NCI-H774 (cell line): ENCODE measurements around the gene NPIPB2.
"Not testable (repeated sequence)": the region's sequence is repeated elsewhere in the genome, so short reads cannot be mapped to it uniquely, and the experiment has no call there.

Source experiments
- DNase-seq: peaks from one replicate; lab custom pipeline; 2025; lab: John Stamatoyannopoulos, UW

The NPIPB2 gene

GRCh38 chr16:11941945-11942344, at the start of gene NPIPB2:
TSS of gene NPIPB2 (minus strand) at chr16:11942045. CDS start at chr16:11942045, 0 bp downstream.
- DNase-seq, result not testable (repeated sequence)

- DNase-seq, result no peak
Measured at GRCh38 chr16:11990702-11991390, 49.0 kb upstream of the NPIPB2 start.

- no peak for DNase-seq
Measured at GRCh38 chr16:11988258-11988978, 46.6 kb upstream of the NPIPB2 start.

- no peak for DNase-seq
Measured at GRCh38 chr16:11986521-11987057, 44.7 kb upstream of the NPIPB2 start.

GRCh38 chr16:11985250-11985649, 43.4 kb upstream of the NPIPB2 start:
- DNase-seq, result no peak

GRCh38 chr16:11980136-11980844, 38.4 kb upstream of the NPIPB2 start:
- DNase-seq, result no peak

GRCh38 chr16:11979013-11979672, 37.3 kb upstream of the NPIPB2 start:
- no peak for DNase-seq

GRCh38 chr16:11978080-11978479, 36.2 kb upstream of the NPIPB2 start:
- DNase-seq, result no peak

GRCh38 chr16:11977376-11978041, 35.7 kb upstream of the NPIPB2 start:
- no peak for DNase-seq

- DNase-seq, result no peak
Measured at GRCh38 chr16:11976850-11977375, 35.1 kb upstream of the NPIPB2 start.

- DNase-seq, result no peak
Measured at GRCh38 chr16:11973070-11973469, 31.2 kb upstream of the NPIPB2 start.

- DNase-seq, result no peak
Measured at GRCh38 chr16:11972128-11972527, 30.3 kb upstream of the NPIPB2 start.

GRCh38 chr16:11970292-11970691, 28.4 kb upstream of the NPIPB2 start:
- not testable (repeated sequence) for DNase-seq

- DNase-seq, result no peak
Measured at GRCh38 chr16:11968577-11968976, 26.7 kb upstream of the NPIPB2 start.

GRCh38 chr16:11967195-11967911, 25.5 kb upstream of the NPIPB2 start:
- DNase-seq, result no peak

GRCh38 chr16:11966173-11966572, 24.3 kb upstream of the NPIPB2 start:
- no peak for DNase-seq

- DNase-seq, result no peak
Measured at GRCh38 chr16:11964761-11965551, 23.1 kb upstream of the NPIPB2 start, which contains the start of gene TNFRSF17. TSS of gene TNFRSF17 (plus strand) at chr16:11965210. CDS start at chr16:11965325, 115 bp downstream.

- DNase-seq, result no peak
Measured at GRCh38 chr16:11963706-11964105, 21.9 kb upstream of the NPIPB2 start.

GRCh38 chr16:11962978-11963377, 21.1 kb upstream of the NPIPB2 start:
- not testable (repeated sequence) for DNase-seq

- DNase-seq, result not testable (repeated sequence)
Measured at GRCh38 chr16:11962457-11962856, 20.6 kb upstream of the NPIPB2 start.
